ENCODE measurements around the gene CMSS1. TPM values are rescaled to one million over a fixed set of nuclear protein-coding genes. Genes with fewer than 3 reads are reported as not detected.

CMSS1 gene
- total and polyA plus RNA-seq, 2 donors (not counting 1 experiment from before 2014, with no cell fraction given) = 7.3 to 22.8 TPM

GRCh38 chr3:100024520-100025303 lies 207.1 kb downstream of the CMSS1 start:
- no peaks in the 10 kb centered on the region for H3K9me3 Mint-ChIP-seq (ENCODE audit: insufficient read depth)
- DNase-seq (no peak), ATAC-seq (ENCODE audit: low read depth) (no peak)
- no peaks in the 10 kb centered on the region for H3K27me3 Mint-ChIP-seq
- ChIA-PET CTCF (no interaction called here), POLR2A (no interaction called here)
- Histone ChIP-seq H2AFZ (ENCODE audit: insufficient read depth, low read depth, low read length, poor library complexity, severe bottlenecking) (no peak overlapping the region), H3K4me1 (ENCODE audit: control insufficient read depth in 2 of 2, insufficient read depth in 2 of 2, low read length in 2 of 2) (peaks cover 2 to 8% of the 10 kb centered on the region in 2 donors), H3K4me2 (replicated peaks; ENCODE audit: low read depth, low read length, poor library complexity, severe bottlenecking) (no peak overlapping the region), H3K27me3 (replicated peaks in 1 of 4; ENCODE audit: control extremely low read depth in 1 of 4, control insufficient read depth in 3 of 4, insufficient read depth in 4 of 4, low read length in 3 of 4) (no peaks in the 10 kb centered on the region), H4K20me1 (ENCODE audit: control insufficient read depth, insufficient read depth, low read length, poor library complexity, severe bottlenecking) (no peaks in the 10 kb centered on the region), H3K4me3 (ENCODE audit: control extremely low read depth in 1 of 5, extremely low read depth in 1 of 5, insufficient read depth in 1 of 5, low read depth in 2 of 5, low read length in 4 of 5) (no peak overlapping the region), H3K9me3 (ENCODE audit: control extremely low read depth in 1 of 3, control insufficient read depth in 2 of 3, insufficient read depth in 1 of 3, low read length in 2 of 3) (no peaks in the 10 kb centered on the region), H3K36me3 (replicated peaks in 1 of 2; ENCODE audit: control extremely low read depth in 1 of 2, control insufficient read depth in 1 of 2, extremely low read depth in 1 of 2, insufficient read depth in 2 of 2, low read length in 1 of 2) (peaks cover 0 to 3% of the 10 kb centered on the region in 2 experiments), H3K27ac (ENCODE audit: low read length in 2 of 2) (no peak overlapping the region), H3K79me2 (ENCODE audit: control insufficient read depth, insufficient read depth, low read length) (no peaks in the 10 kb centered on the region), H3K9ac (ENCODE audit: low read length) (no peak overlapping the region)
- no peak for TF ChIP-seq EZH2 (IDR thresholded peaks at IDR 0.05; ENCODE audit: borderline replicate concordance, insufficient read depth, low read depth, low read length, poor library complexity, severe bottlenecking)
- TF ChIP-seq CTCF (IDR thresholded peaks at IDR 0.05) = no peak
- no peaks in the 10 kb centered on the region for H3K4me1 Mint-ChIP-seq
- 100% methylated on average over 2 of the region's 7 CpGs for WGBS (ENCODE audit: insufficient coverage)
- no peak overlapping the region for H3K27ac Mint-ChIP-seq
- H3K4me3 Mint-ChIP-seq = no peak overlapping the region
- intact Hi-C loops (cut with micrococcal nuclease) = no loop called here

DNA sequence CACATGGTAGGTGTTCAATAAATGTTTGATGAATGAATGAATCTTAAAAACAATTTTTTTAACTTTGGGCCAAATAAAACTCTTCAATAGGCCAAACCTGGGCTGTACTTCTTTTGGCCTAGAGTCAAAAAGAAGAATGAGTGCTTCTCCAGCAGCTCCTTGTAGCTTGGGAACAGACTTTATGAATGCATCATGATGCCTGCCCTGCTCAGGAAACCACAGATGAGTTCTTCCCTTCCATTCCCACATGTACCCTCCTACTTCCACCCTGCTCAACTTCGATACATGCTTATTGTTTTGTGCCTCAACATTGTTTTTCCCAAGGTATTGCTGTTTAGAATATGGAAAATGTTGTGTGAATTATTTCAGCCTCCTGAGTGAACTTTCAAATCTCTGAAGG lies 209.7 kb downstream of the CMSS1 start:
- Mint-ChIP-seq H3K4me3 (no peak overlapping the region), H3K27me3 (no peaks in the 10 kb centered on the region), H3K9me3 (ENCODE audit: insufficient read depth) (no peaks in the 10 kb centered on the region), H3K27ac (no peak overlapping the region), H3K4me1 (peaks cover 5% of the 10 kb centered on the region)
- Histone ChIP-seq H3K9me3 (ENCODE audit: control extremely low read depth in 1 of 3, control insufficient read depth in 2 of 3, insufficient read depth in 1 of 3, low read length in 2 of 3) (no peaks in the 10 kb centered on the region), H3K36me3 (replicated peaks in 1 of 2; ENCODE audit: control extremely low read depth in 1 of 2, control insufficient read depth in 1 of 2, extremely low read depth in 1 of 2, insufficient read depth in 2 of 2, low read length in 1 of 2) (peaks cover 0 to 3% of the 10 kb centered on the region in 2 experiments), H2AFZ (ENCODE audit: insufficient read depth, low read depth, low read length, poor library complexity, severe bottlenecking) (no peak overlapping the region), H3K9ac (ENCODE audit: low read length) (no peak overlapping the region), H3K79me2 (ENCODE audit: control insufficient read depth, insufficient read depth, low read length) (no peaks in the 10 kb centered on the region), H3K27me3 (replicated peaks in 1 of 4; ENCODE audit: control extremely low read depth in 1 of 4, control insufficient read depth in 3 of 4, insufficient read depth in 4 of 4, low read length in 3 of 4) (no peaks in the 10 kb centered on the region), H4K20me1 (ENCODE audit: control insufficient read depth, insufficient read depth, low read length, poor library complexity, severe bottlenecking) (no peaks in the 10 kb centered on the region), H3K4me3 (ENCODE audit: control extremely low read depth in 1 of 5, extremely low read depth in 1 of 5, insufficient read depth in 1 of 5, low read depth in 2 of 5, low read length in 4 of 5) (no peak overlapping the region), H3K27ac (ENCODE audit: low read length in 2 of 2) (no peak overlapping the region), H3K4me2 (replicated peaks; ENCODE audit: low read depth, low read length, poor library complexity, severe bottlenecking) (no peak overlapping the region), H3K4me1 (ENCODE audit: control insufficient read depth in 2 of 2, insufficient read depth in 2 of 2, low read length in 2 of 2) (peaks cover 2 to 8% of the 10 kb centered on the region in 2 donors)
- TF ChIP-seq CTCF (IDR thresholded peaks at IDR 0.05) = no peak
- TF ChIP-seq EZH2 (IDR thresholded peaks at IDR 0.05; ENCODE audit: borderline replicate concordance, insufficient read depth, low read depth, low read length, poor library complexity, severe bottlenecking) = no peak
- ATAC-seq (ENCODE audit: low read depth) (no peak), DNase-seq (no peak)
- POLR2A ChIA-PET = no interaction called here
- intact Hi-C loops (cut with micrococcal nuclease) = no loop called here
- CTCF ChIA-PET = interaction anchor here (0.7 kb wide), 1 partner anchor 227 kb away, joined by 3 read pairs; no protein-coding TSS in a partner anchor
- WGBS (ENCODE audit: insufficient coverage) = no CpG with 5 or more reads among the region's 1 CpG

Measured in B cell (primary cell).